Fibroblast of the aortic adventitia (primary cell): ENCODE measurements around the gene RNF38. TPM values are rescaled to one million over a fixed set of nuclear protein-coding genes. Genes with fewer than 3 reads are reported as not detected.

Experiments used
- DNase-seq: peaks from one replicate; pipeline ENCODE4 v3.0.0-alpha.2; 2010; ENCODE audit warnings: low read depth
- H3K4me3 ChIP-seq: 2 replicates; pipeline ENCODE4 v1.5.1; 2011; ENCODE audit warnings: low read depth, mild to moderate bottlenecking, control low read depth, low read length, moderate library complexity
- CTCF ChIP-seq: IDR thresholded peaks from 2 replicates; pipeline ENCODE4 v1.5.1; 2011; ENCODE audit warnings: mild to moderate bottlenecking, low read length, control low read depth, inconsistent platforms; ENCODE audit not compliant: insufficient read depth
- total RNA-seq: library from RNA; depleted of rRNA; stranded (reverse); fragments of >200 nt; gene quantifications from 2 replicates; pipeline ENCODE4 v1.2.3, GENCODE V29; 2012; ENCODE audit warnings: low replicate concordance

Gene RNF38
- total RNA-seq, 1 donor: 18.3 TPM

DNA sequence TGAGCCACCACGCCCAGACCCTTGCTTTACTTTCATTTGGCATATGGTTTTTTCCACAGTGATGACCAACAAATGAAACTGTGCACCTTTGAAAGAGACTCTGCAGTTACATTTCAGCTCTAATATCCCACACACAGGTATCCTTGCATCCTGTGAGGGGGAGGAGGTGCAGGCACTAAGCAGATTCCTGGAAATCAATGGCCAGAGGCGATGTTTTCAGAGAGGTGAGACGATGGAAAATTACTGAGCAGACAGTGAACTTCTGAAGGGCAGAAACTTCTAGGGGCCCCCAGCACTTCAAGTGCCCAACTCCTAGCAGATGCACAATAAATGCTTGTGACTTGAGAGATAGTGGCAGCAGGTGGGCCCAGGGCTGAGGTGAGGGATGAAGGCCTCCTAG lies 112.0 kb downstream of the RNF38 start:
- no peak overlapping the region for H3K4me3 ChIP-seq
- no peak for TF ChIP-seq CTCF

More for the DNA sequence above, 112.0 kb downstream of the RNF38 start:
- no peak for DNase-seq

Other genes with a start within 250 kb of the RNF38 start
- 0.25 and 2.6 TPM in 2 replicates for gene CCIN, start 230.9 kb downstream of the RNF38 start, total RNA-seq
- 239 and 451 TPM in 2 replicates for gene CLTA, start 209.3 kb downstream of the RNF38 start, total RNA-seq
- gene GNE, start 141.8 kb downstream of the RNF38 start, total RNA-seq: 11.4 and 23.8 TPM in 2 replicates
- gene MELK, start 172.6 kb upstream of the RNF38 start, total RNA-seq: 2.9 and 44.4 TPM in 2 replicates